GM18858 (cell line): ENCODE results near the gene ALG12.
"Not testable (repeated sequence)": the region's sequence is repeated elsewhere in the genome, so short reads cannot be mapped to it uniquely, and the experiment has no call there.

Source experiments
- ATAC-seq: cut with Tn5 transposase; IDR thresholded peaks from one replicate; pipeline ENCODE4 v1.9.1; 2021; ENCODE audit not compliant: unreplicated experiment

The ALG12 gene

GRCh38 chr22:49869086-49869830 lies 49.0 kb downstream of the ALG12 start:
- no peak for ATAC-seq

- ATAC-seq = no peak
Observed at GRCh38 chr22:49867303-49868265, 50.7 kb downstream of the ALG12 start.

- no peak for ATAC-seq
Observed at GRCh38 chr22:49866646-49867045, 51.6 kb downstream of the ALG12 start.

GRCh38 chr22:49866134-49866533 lies 52.1 kb downstream of the ALG12 start:
- no peak for ATAC-seq

GRCh38 chr22:49865156-49865555 lies 53.1 kb downstream of the ALG12 start:
- ATAC-seq = no peak

GRCh38 chr22:49863931-49864330 lies 54.3 kb downstream of the ALG12 start:
- no peak for ATAC-seq

- no peak for ATAC-seq
Observed at GRCh38 chr22:49862496-49862776, 55.8 kb downstream of the ALG12 start.

- ATAC-seq = no peak
Observed at GRCh38 chr22:49861642-49862495, 56.4 kb downstream of the ALG12 start.

- no peak for ATAC-seq
Observed at GRCh38 chr22:49858827-49859226, 59.4 kb downstream of the ALG12 start.

- no peak for ATAC-seq
Observed at GRCh38 chr22:49856766-49857618, 61.2 kb downstream of the ALG12 start.

GRCh38 chr22:49856343-49856742 lies 61.9 kb downstream of the ALG12 start:
- no peak for ATAC-seq

- no peak for ATAC-seq
Observed at GRCh38 chr22:49855251-49855911, 62.9 kb downstream of the ALG12 start.

GRCh38 chr22:49853981-49854831 lies 64.0 kb downstream of the ALG12 start:
- peak; percentile 15 for ATAC-seq

- peak; percentile 64 for ATAC-seq
Observed at GRCh38 chr22:49852898-49853894, 65.0 kb downstream of the ALG12 start, which contains the start of gene ZBED4. Gene ZBED4 (plus strand): TSS chr22:49853844. CDS start chr22:49883663, 29,819 bp downstream.

GRCh38 chr22:49852568-49852897 lies 65.7 kb downstream of the ALG12 start:
- not testable (repeated sequence) for ATAC-seq

- no peak for ATAC-seq
Observed at GRCh38 chr22:49850959-49851802, 67.1 kb downstream of the ALG12 start.
